ENCODE data around the gene PDGFRB.

DNA sequence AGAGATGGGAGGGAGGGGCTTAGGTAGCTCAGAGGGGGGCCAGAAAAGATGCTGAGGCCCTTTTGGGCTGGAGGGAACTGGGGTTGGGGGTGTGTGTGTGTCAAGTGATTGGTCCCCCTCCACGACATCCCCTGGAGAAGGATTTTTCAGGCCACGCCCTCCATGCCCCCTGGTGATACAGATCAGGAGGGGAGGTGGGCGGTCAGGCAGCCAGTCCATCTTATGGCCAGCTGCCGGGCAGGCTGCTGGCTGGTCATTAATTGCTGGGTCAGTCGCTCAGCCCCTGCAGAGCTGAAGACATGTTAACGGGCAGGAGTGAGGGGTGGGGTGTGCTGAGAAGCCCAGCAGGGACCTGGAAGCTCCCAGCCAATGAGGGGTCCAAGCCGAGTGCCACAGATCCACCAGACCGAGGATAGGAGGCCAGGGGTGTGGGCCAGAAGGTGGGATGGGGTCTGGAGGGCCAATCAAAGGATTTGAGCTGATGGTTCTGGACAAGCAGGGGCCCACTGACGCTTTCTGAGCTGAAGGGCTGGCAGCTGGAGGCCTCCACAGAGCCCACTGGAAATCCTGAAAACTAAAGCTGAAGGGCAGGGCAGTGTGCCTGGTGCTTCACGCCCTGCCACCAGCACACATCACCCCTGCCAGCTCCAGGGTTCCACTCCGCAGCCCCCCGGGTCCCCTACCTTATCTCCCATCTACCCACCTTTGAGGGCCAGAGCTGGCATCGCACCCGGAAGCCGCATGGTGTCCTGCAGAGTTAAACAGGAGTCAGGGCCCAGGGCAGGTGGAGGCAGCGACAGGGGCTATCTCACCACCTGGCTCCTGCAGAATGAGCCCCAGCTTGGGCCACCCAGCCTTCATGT lies 19.1 kb downstream of the PDGFRB start:
- TF ChIP-seq, protein P1, sequence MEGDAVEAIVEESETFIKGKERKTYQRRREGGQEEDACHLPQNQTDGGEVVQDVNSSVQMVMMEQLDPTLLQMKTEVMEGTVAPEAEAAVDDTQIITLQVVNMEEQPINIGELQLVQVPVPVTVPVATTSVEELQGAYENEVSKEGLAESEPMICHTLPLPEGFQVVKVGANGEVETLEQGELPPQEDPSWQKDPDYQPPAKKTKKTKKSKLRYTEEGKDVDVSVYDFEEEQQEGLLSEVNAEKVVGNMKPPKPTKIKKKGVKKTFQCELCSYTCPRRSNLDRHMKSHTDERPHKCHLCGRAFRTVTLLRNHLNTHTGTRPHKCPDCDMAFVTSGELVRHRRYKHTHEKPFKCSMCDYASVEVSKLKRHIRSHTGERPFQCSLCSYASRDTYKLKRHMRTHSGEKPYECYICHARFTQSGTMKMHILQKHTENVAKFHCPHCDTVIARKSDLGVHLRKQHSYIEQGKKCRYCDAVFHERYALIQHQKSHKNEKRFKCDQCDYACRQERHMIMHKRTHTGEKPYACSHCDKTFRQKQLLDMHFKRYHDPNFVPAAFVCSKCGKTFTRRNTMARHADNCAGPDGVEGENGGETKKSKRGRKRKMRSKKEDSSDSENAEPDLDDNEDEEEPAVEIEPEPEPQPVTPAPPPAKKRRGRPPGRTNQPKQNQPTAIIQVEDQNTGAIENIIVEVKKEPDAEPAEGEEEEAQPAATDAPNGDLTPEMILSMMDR (conservative IDR thresholded peaks at IDR 0.05), result no peak
- TF ChIP-seq EZH2 (IDR thresholded peaks at IDR 0.05; ENCODE audit: low read depth), result no peak

Measured in PC-9 (cell line).